ENCODE data around the gene NINJ2.

GRCh38 chr12:546265-546919 lies 116.9 kb downstream of the NINJ2 start:
- no peak for TF ChIP-seq CTCF (IDR thresholded peaks at IDR 0.05; ENCODE audit: poor library complexity, severe bottlenecking)
- TF ChIP-seq REST (IDR thresholded peaks at IDR 0.05; ENCODE audit: borderline replicate concordance) = no peak
